ENCODE results near the gene DRD4. TPM values are rescaled to one million over a fixed set of nuclear protein-coding genes. Genes with fewer than 3 reads are reported as not detected.
A peak's percentile ranks its signal among the peaks of the same experiment; 100 is the strongest.
"Not testable (repeated sequence)": the region's sequence is repeated elsewhere in the genome, so short reads cannot be mapped to it uniquely, and the experiment has no call there.

DRD4 gene
- total and polyA plus RNA-seq, 3 experiments from 2014 or later: 0.22 to 0.31 TPM; not detected in 1

- Histone ChIP-seq H3K27me3 (ENCODE audit: insufficient read depth, low read length, poor library complexity, severe bottlenecking) (no peaks in the 10 kb centered on the region), H3K27ac (ENCODE audit: low read depth, low read length) (no peak overlapping the region), H3K4me1 (ENCODE audit: insufficient read depth, low read length) (no peaks in the 10 kb centered on the region), H3K9me3 (ENCODE audit: low read length) (no peaks in the 10 kb centered on the region), H3K4me3 (ENCODE audit: low read length) (no peak overlapping the region), H3K36me3 (ENCODE audit: insufficient read depth, low read length) (peaks cover 29% of the 10 kb centered on the region)
- Mint-ChIP-seq H3K4me1 (peaks cover 0 to 13% (median 0%) of the 10 kb centered on the region in 3 donors), H3K27ac (peak overlapping the region in 1 of 8 donors; percentile 60), H3K4me3 (no peak overlapping the region), H3K9me3 (no peaks in the 10 kb centered on the region), H3K27me3 (no peaks in the 10 kb centered on the region), H3K36me3 (peaks cover 14 to 76% (median 22%) of the 10 kb centered on the region in 3 donors)
- ChIA-PET POLR2A (no interaction called here), CTCF (no interaction called here)
- DNase-seq: no peak
Observed at GRCh38 chr11:680476-680875, 43.4 kb downstream of the DRD4 start.

GRCh38 chr11:680970-681369 is 43.9 kb downstream of the DRD4 start:
- peak in 1 of 5 donors; percentile 35 for DNase-seq
- ChIA-PET CTCF (no interaction called here), POLR2A (no interaction called here)
- Histone ChIP-seq H3K4me3 (ENCODE audit: low read length) (no peak overlapping the region), H3K27me3 (ENCODE audit: insufficient read depth, low read length, poor library complexity, severe bottlenecking) (no peaks in the 10 kb centered on the region), H3K27ac (ENCODE audit: low read depth, low read length) (no peak overlapping the region), H3K36me3 (ENCODE audit: insufficient read depth, low read length) (peaks cover 29% of the 10 kb centered on the region), H3K9me3 (ENCODE audit: low read length) (no peaks in the 10 kb centered on the region), H3K4me1 (ENCODE audit: insufficient read depth, low read length) (no peaks in the 10 kb centered on the region)
- no peaks in the 10 kb centered on the region for H3K27me3 Mint-ChIP-seq
- H3K36me3 Mint-ChIP-seq: peaks cover 14 to 76% (median 22%) of the 10 kb centered on the region in 3 donors
- H3K27ac Mint-ChIP-seq: peak overlapping the region in 1 of 8 donors; percentile 72
- peaks cover 0 to 13% (median 0%) of the 10 kb centered on the region in 3 donors for H3K4me1 Mint-ChIP-seq
- no peaks in the 10 kb centered on the region for H3K9me3 Mint-ChIP-seq
- H3K4me3 Mint-ChIP-seq: no peak overlapping the region

- Mint-ChIP-seq H3K36me3 (peaks cover 17 to 75% (median 21%) of the 10 kb centered on the region in 3 donors), H3K4me3 (no peak overlapping the region), H3K9me3 (no peaks in the 10 kb centered on the region), H3K4me1 (peaks cover 5 to 9% (median 9%) of the 10 kb centered on the region in 3 donors), H3K27me3 (no peaks in the 10 kb centered on the region), H3K27ac (no peak overlapping the region)
- Histone ChIP-seq H3K4me1 (ENCODE audit: insufficient read depth, low read length) (peaks cover 13% of the 10 kb centered on the region), H3K36me3 (ENCODE audit: insufficient read depth, low read length) (peaks cover 35% of the 10 kb centered on the region), H3K4me3 (ENCODE audit: low read length) (no peak overlapping the region), H3K27me3 (ENCODE audit: insufficient read depth, low read length, poor library complexity, severe bottlenecking) (no peaks in the 10 kb centered on the region), H3K9me3 (ENCODE audit: low read length) (no peaks in the 10 kb centered on the region), H3K27ac (ENCODE audit: low read depth, low read length) (no peak overlapping the region)
- POLR2A ChIA-PET: no interaction called here
- DNase-seq: no peak
- CTCF ChIA-PET: interaction anchor here (1.3 kb wide), 1 partner anchor 37 kb away, joined by 3 read pairs; no protein-coding TSS in a partner anchor
Observed at GRCh38 chr11:686451-687243, 49.6 kb downstream of the DRD4 start.

- Histone ChIP-seq H3K36me3 (ENCODE audit: insufficient read depth, low read length) (peaks cover 28% of the 10 kb centered on the region), H3K27ac (ENCODE audit: low read depth, low read length) (no peak overlapping the region), H3K4me3 (ENCODE audit: low read length) (no peak overlapping the region), H3K27me3 (ENCODE audit: insufficient read depth, low read length, poor library complexity, severe bottlenecking) (no peaks in the 10 kb centered on the region), H3K9me3 (ENCODE audit: low read length) (no peaks in the 10 kb centered on the region), H3K4me1 (ENCODE audit: insufficient read depth, low read length) (peaks cover 24% of the 10 kb centered on the region)
- ChIA-PET CTCF (interaction anchor here (1.3 kb wide), 1 partner anchor 35 kb away, joined by 3 read pairs; no protein-coding TSS in a partner anchor), POLR2A (no interaction called here)
- H3K4me1 Mint-ChIP-seq: peaks cover 11 to 18% (median 11%) of the 10 kb centered on the region in 3 donors
- no peak overlapping the region for H3K4me3 Mint-ChIP-seq
- no peak overlapping the region for H3K27ac Mint-ChIP-seq
- H3K27me3 Mint-ChIP-seq: no peaks in the 10 kb centered on the region
- peaks cover 17 to 70% (median 20%) of the 10 kb centered on the region in 3 donors for H3K36me3 Mint-ChIP-seq
- DNase-seq: no peak
- no peaks in the 10 kb centered on the region for H3K9me3 Mint-ChIP-seq
Observed at GRCh38 chr11:687751-688150, 50.7 kb downstream of the DRD4 start.

- Mint-ChIP-seq H3K9me3 (no peaks in the 10 kb centered on the region), H3K27me3 (no peaks in the 10 kb centered on the region), H3K27ac (peak overlapping the region in 2 of 8 donors; percentile 57 to 60), H3K36me3 (peaks cover 10 to 63% (median 11%) of the 10 kb centered on the region in 3 donors), H3K4me1 (peaks cover 18 to 28% (median 19%) of the 10 kb centered on the region in 3 donors), H3K4me3 (no peak overlapping the region)
- Histone ChIP-seq H3K4me1 (ENCODE audit: insufficient read depth, low read length) (peaks cover 33% of the 10 kb centered on the region), H3K27ac (ENCODE audit: low read depth, low read length) (no peak overlapping the region), H3K36me3 (ENCODE audit: insufficient read depth, low read length) (peaks cover 20% of the 10 kb centered on the region), H3K4me3 (ENCODE audit: low read length) (no peak overlapping the region), H3K9me3 (ENCODE audit: low read length) (no peaks in the 10 kb centered on the region), H3K27me3 (ENCODE audit: insufficient read depth, low read length, poor library complexity, severe bottlenecking) (no peaks in the 10 kb centered on the region)
- CTCF ChIA-PET: no interaction called here
- no peak for DNase-seq
- POLR2A ChIA-PET: no interaction called here
Observed at GRCh38 chr11:688681-689080, 51.6 kb downstream of the DRD4 start.

GRCh38 chr11:689625-690024 is 52.6 kb downstream of the DRD4 start:
- H3K4me1 Mint-ChIP-seq: peaks cover 18 to 30% (median 20%) of the 10 kb centered on the region in 3 donors
- no peak overlapping the region for H3K27ac Mint-ChIP-seq
- no peaks in the 10 kb centered on the region for H3K27me3 ChIP-seq (ENCODE audit: insufficient read depth, low read length, poor library complexity, severe bottlenecking)
- CTCF ChIA-PET: no interaction called here
- H3K27ac ChIP-seq (ENCODE audit: low read depth, low read length): no peak overlapping the region
- H3K9me3 ChIP-seq (ENCODE audit: low read length): no peaks in the 10 kb centered on the region
- no peak for DNase-seq
- peaks cover 2 to 54% (median 4%) of the 10 kb centered on the region in 3 donors for H3K36me3 Mint-ChIP-seq
- peaks cover 13% of the 10 kb centered on the region for H3K36me3 ChIP-seq (ENCODE audit: insufficient read depth, low read length)
- H3K9me3 Mint-ChIP-seq: no peaks in the 10 kb centered on the region
- peaks cover 40% of the 10 kb centered on the region for H3K4me1 ChIP-seq (ENCODE audit: insufficient read depth, low read length)
- no peak overlapping the region for H3K4me3 Mint-ChIP-seq
- no peaks in the 10 kb centered on the region for H3K27me3 Mint-ChIP-seq
- H3K4me3 ChIP-seq (ENCODE audit: low read length): no peak overlapping the region
- POLR2A ChIA-PET: no interaction called here

- Mint-ChIP-seq H3K36me3 (peaks cover 0 to 52% (median 3%) of the 10 kb centered on the region in 3 donors), H3K4me1 (peaks cover 18 to 30% (median 20%) of the 10 kb centered on the region in 3 donors), H3K27ac (peak overlapping the region in 1 of 8 donors; percentile 55)
- POLR2A ChIA-PET; H3K9me3 ChIP-seq (ENCODE audit: low read length); H3K27ac ChIP-seq (ENCODE audit: low read depth, low read length); H3K9me3 Mint-ChIP-seq; H3K4me3 ChIP-seq (ENCODE audit: low read length); H3K27me3 ChIP-seq (ENCODE audit: insufficient read depth, low read length, poor library complexity, severe bottlenecking); DNase-seq; H3K4me3 Mint-ChIP-seq; H3K27me3 Mint-ChIP-seq: not testable (repeated sequence)
- Histone ChIP-seq H3K36me3 (ENCODE audit: insufficient read depth, low read length) (peaks cover 11% of the 10 kb centered on the region), H3K4me1 (ENCODE audit: insufficient read depth, low read length) (peaks cover 40% of the 10 kb centered on the region)
- CTCF ChIA-PET: interaction anchor here (1.0 kb wide), 1 partner anchor 33 kb away, joined by 3 read pairs; no protein-coding TSS in a partner anchor
Observed at GRCh38 chr11:690244-690643, 53.2 kb downstream of the DRD4 start.
